GM21717 (cell line): Measurements from ENCODE around the gene ATP5PB.

Experiments used
- ATAC-seq: cut with Tn5 transposase; IDR thresholded peaks from one replicate; pipeline ENCODE4 v1.9.1; 2021; ENCODE audit warnings: mild to moderate bottlenecking, moderate library complexity; ENCODE audit not compliant: unreplicated experiment

Gene ATP5PB

DNA sequence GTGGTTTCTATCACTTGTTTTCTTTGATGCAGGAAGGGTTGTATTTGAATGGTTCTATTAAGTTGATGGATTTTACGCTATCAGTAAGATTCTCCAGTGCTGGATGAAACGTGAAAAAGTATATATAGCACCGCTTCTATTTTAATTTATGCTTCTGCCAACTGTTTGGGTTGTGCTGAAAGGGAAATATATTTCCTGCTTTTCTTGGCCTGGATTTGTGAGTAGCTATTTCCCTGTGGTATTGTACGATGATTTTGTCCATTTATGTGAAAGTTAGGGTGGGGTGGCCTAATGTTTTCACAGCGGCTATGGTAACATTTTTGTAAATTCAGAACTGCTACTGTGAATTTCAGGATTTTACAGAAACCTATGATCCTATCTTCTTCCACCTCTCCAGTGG lies 24.8 kb downstream of the ATP5PB start:
- ATAC-seq: no peak

DNA sequence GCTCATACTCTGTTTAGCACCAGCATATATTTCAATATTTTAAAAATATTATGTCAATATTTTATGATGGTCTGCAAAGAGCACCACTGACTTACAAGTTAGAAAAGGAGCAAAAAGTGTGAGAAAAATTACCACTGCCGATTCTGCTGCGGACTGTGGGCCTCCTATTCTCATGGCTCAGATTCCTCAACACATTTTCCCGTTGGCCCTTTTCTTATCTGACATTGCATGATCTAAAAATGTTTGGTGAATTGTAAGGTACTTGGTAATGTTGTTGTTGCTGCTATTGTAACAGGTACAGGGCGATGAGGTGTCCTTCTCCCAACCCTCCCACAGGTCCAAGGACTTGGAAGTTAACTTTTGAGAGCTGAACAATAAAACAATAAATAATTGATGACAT lies 25.3 kb downstream of the ATP5PB start:
- no peak for ATAC-seq

DNA sequence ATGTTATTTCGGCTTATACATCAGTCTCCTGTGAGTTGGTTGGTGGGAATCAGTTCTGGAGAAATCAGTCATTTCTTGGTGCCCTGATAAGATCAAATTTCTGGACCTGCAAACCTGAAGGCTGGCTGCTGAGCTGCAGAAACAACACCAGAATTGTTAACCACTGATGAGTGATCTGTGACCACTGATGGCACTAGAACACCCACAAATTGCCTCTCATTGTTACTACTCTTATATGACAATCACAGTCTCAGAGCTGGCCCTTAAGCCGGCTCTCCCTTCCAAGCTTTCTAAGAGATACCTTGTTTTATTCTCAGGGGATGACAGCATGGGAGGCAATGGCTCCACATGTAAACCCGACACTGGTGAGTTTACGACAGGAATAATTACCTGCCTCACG lies 26.4 kb downstream of the ATP5PB start:
- ATAC-seq: no peak

DNA sequence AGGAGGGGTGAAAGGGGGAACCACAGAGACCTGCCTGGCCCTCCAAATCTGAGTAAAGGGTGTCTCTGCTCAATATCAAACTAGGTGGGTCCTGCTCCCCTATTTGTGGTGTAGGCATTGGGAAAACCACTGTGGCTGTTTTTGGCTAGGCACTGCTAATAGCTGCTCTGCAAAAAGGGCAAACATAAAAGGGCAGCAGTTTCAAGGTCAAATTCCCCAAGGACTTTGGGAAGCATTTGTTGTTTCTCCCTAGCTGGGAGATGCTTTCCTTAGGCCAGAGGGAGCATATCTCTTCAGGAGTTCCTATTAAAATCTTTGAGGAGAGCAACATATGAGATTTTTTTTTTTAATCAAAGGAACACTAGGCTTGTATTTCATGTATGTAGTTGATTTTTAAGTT lies 26.9 kb downstream of the ATP5PB start:
- ATAC-seq: no peak

DNA sequence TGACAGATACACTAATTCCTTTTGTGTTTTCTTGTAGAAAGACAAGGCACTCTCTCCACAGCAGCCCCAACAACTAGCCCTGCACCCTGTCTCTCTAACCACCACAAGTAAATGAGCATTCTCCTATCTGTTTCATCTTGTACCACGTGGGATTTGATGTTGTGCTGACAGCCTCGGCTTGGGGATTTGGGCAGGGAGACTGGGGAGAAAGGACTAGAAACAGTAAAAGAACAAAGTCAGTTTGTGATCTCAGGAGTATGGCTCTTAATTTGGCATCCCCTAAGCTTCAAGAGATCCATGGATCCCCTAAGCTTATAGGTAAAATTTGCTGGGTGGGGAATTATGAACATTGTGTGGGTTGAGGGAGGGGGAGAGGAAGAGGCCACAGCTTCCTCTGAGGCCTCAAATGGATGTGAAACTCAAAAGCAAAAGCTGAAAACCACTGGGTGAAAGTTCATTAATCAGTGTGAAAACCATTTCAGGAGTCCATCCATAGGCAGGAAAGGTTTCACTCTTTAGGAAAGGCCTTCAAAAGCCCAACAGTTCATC lies 27.6 kb downstream of the ATP5PB start:
- peak; percentile 55 for ATAC-seq

DNA sequence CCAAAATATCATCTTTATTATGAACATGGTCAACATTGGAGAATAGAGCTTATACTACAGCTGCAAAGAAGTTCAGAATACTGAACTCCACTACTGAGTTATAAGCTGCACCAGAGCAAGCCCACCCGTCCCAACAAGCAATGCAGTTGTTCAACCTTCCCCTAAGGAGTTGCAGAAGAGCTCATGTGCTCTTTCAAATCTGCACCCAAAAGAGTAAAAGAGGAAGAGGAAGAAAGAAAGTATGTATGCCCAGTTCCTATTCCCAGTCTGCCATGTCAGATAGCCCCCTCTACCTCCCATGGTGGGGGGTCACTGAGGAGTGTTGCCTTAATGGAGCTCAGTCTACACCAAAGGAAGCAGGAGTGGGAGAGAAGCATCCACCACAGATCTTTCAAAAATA lies 31.4 kb downstream of the ATP5PB start:
- no peak for ATAC-seq

DNA sequence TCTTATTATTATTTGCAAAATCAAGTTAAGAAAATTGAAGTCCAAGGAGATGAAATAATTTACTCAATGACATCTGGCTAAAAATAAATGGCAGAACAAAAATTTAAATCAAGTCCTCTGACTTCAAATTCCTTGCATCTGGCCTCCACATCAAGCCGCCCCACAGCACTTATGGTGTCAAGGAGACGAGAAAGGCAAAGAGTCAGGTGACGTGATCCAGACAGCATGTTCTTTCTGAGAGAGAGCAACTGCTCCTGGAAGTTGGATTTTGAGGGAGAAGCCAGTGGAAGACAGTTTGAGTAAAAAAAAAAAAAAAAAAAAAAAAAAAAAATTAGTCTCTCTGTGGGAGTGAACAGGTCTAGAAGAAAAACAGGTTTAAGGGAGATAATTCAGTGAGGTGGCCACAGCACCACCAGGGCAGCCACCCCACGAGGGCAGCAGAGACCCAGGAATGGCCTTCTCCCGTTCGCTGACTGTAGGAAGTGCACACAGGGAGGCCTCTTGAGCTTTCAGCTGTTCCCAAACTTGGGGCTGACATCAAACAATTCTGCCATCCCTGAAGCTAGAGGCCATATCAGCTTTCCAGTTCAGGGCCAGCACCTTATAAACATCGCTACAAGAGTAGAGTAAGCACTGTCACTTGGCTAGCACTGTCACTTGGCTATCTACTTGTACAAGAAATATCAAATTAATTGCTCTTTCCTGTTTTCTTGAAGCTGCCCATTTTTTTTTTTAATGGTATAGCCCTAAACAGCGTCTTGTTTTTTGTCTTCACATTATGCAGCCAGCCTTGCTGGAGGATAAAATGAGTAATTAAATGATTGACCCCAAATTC lies 32.3 kb downstream of the ATP5PB start:
- no peak for ATAC-seq

DNA sequence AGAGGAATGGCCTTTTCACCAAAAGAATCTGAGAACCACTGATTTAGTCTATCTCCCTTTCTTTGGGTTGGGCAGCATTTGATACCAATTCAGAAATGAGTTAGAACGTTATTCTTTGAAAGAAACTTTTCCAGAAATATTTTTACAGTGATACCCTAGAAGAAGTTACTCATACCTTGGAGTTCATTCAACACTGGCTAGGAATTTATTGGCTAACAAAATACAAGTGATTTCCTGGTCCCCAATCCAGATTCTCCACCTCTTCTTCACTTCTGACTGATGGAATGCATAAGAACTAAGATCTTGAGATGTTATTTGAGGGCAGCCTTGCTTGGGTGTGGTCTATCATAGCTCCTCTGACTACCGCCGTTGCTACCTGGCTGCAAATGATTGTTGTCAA lies 33.9 kb downstream of the ATP5PB start:
- no peak for ATAC-seq

DNA sequence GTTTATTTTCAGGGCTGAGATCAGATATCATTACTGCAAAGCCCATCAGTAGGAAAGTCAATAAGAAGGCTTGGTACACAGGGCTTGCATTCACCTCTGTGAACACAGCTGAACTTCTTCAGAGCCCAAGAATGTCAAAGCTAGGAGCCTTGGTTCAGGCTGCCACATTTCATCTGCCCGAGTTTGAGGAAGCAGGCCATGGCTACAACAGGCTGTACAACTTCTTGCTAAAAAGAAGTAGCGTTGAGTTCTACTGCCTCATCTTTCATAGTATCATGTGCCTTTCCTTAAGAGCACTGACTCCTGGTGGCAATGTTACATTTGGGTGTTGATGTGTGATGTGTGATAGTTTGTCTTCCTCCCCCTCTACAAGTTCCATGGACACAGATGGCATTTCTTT lies 34.6 kb downstream of the ATP5PB start:
- ATAC-seq: no peak

DNA sequence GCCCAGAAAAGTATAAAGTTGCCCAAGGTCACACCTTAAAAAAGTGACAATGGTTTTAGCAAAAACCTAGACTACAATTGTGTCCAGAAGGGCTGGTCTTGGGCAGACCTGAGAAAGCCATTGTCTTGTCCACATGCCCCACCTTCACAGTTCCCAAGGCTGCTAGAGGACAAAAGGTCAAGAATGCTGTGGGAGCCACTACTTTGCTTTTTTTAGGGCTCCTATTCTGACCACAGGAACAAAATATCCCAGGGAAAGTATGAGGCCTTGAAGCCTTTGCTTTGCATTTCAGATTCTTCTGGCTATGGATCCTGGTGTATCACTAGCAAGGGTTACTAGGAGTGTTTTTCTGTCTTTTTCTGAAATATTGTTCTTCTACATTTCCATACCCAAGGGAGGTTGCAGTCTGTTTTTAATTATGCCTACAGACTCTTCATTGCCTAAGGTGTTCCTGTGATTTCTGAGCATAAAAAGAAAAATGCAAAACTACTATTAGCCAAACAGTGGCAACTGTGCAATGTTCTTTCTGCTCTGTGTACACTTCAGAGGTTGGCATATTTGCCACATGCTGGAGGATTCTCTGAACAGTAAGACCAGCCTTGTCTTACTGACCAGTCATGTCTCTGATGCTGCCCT lies 35.2 kb downstream of the ATP5PB start:
- no peak for ATAC-seq

DNA sequence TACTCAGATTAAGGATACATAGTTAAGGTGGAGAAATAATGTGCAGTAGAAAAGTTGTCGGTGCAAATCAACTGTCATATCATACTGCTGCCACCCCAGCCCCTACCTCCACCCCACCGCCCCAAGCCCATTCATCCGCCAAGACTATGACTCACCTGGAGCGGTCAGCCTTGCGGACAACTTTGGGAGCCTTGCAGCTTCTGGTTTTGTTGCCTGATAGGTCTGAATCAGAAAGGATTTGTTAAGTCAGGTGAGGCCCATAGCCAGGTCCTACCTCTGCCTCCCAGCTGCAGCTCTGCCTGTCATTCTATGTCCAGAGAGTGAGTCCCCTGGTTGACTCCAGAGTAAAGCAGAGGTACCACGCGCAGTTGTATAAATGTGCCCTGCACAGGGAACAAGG lies 37.2 kb downstream of the ATP5PB start:
- no peak for ATAC-seq

DNA sequence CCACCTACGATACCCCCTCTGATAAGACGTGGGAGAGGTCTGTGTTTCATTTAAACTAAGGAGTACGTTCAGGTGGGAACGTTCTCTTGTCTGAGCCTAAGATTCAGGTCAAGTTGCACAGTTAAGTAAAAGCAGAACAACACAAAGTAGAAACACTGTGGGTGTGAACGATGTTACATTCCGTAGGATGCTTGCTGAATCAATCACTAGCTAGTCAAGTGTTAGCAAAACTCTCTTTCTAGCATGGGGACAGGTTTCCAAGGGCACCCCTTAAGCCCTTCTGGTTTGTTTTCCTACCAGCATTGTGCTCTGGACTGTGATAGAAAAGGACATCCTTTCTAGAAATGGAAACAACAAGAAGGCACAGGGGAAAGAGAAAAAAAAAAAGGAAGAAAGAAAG lies 37.9 kb downstream of the ATP5PB start:
- no peak for ATAC-seq

DNA sequence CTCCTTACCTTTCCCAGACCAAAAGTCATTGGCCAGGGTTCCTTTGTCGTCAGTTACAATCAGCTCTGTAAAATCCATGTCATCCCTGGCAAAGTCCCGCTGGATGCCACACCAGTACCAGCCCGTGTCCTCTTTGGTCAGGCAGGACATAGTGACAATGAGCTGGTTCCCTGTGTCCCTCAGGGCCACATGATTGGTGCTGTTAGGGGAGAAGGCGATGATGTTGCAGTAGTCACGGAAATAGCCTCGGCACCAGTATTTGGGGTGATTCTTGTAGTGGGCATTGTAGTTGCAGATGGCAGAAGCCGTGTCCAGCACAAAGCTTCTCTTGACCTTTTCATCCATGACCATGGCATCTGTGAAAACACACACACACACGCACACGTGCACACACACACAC lies 39.4 kb downstream of the ATP5PB start:
- no peak for ATAC-seq

DNA sequence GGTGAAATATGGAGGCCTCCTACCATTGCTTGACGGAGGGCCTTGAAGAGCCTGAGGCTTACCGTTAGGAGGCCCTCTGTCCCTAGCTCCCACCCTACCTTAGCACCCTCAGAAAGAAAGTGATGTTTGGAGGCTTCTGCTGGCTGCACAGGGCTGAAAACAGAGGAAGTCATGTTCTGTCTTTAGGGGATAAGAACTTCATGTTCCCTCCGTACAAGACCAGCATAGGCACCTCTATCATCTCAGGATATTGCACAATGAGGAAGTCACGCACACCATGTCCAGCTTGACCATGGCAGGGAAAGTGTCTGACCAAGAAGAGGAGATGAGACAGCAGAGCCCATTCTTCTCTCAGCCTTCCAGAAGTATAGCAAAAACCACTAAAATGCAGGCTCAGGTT lies 40.3 kb downstream of the ATP5PB start:
- ATAC-seq: no peak

DNA sequence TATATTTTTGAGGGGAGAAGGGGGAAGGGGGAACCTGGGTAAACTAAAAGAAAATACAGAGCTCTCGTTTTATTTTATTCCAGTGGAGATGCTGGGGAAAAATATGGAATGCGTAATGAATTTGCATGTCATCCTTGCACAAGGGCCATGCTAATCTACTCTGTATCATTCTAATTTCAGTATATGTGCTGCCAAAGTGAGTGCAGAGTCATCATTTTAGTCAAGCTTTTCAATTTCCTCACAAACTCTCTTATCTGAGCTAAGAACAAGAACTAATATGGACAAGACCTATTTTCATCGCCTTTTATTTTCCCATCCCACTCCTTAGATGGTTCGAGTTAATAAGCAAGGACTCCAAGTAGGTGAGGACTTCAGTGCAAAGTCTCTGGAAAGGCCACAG lies 41.0 kb downstream of the ATP5PB start:
- ATAC-seq: no peak

DNA sequence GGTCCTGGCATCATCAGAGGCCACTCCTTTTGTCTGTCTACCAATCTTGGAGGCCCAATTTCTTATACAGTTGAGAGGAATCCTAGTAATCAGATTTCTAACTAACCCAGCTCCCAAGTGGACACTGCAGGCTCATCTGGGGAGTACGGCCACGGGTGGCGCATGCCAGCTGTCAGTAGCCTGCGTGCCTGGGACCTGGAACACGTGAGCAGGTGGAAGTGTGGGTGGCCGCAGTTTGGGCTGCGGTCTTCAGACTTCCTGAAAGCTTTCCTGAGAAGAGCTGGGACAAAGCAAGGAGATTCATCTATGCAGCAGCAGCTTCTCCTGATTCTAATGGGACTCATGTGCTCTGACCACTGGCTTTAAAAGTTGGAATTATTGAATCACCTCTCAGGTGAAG lies 41.8 kb downstream of the ATP5PB start:
- ATAC-seq: no peak

DNA sequence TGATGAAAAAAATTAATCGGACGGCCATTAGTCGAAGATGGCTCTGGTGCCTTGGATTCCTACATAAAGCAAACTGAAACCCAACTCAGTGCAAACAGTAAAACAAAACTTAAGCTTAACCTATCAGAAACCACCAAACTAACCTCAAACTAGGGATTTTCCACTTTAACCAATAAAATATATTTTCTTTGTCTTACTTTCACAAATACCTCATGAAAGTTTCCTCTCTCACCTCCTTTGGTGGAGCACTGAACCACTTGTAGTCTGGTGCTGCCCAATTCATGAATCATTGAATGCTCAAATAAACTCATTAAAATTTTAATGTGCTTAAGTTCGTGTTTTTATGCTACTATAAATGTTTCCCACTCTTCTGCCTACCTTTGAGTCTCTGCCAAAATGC lies 47.1 kb downstream of the ATP5PB start:
- ATAC-seq: no peak

DNA sequence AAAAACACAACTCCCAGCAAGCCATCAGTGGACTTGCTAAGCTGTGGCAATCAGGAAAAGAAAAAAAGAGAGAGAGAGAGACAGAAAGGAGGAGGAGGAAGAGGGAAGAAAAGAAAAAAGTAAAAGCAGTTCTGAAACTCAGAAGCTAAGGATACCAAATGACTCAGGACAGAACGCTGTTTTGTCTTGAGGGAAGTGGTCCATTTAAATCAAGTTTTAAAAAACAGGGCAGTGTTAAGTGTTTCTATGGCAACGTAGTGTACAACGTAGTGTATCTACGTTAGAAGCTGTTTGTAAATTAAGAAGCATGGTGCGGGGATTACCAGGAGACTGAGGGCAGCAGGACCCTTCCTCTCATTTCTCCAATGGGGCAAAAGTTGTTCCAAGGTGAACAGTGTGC lies 48.3 kb downstream of the ATP5PB start:
- ATAC-seq: no peak

DNA sequence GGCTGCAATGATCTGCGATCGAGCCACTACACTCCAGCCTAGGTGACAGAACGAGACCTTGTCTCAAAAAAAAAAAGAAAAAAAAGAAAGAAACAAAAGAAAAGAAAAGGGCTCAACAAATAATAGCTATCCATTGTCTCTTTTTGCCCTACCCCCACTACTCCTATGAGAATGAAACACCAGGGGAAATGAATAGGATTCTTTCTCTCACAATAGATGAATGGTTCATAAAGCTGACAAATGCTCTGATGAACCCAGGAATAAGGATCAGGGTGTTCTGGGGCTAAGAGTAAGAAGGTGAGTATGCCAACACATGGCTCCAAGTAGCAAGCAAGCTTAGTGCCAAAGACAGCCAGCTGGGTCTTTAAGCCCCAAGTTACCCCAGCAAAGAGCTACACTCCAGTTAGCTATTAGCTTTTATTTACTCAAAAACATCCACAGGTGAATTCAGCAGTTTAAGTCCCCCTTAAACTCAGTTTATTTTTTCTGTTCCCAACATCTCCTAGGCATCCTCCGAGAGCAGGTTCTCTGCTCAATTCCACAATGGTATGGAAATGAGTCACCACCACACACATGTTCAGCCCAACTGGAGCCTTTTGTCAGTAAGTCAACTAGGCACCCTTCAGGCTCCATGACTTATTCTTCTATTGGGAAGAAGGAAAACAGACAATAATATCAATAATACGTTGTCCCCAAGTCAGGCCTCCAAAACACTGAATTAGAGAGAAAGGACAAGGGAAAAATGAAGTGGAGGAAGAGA lies 49.9 kb downstream of the ATP5PB start:
- no peak for ATAC-seq

DNA sequence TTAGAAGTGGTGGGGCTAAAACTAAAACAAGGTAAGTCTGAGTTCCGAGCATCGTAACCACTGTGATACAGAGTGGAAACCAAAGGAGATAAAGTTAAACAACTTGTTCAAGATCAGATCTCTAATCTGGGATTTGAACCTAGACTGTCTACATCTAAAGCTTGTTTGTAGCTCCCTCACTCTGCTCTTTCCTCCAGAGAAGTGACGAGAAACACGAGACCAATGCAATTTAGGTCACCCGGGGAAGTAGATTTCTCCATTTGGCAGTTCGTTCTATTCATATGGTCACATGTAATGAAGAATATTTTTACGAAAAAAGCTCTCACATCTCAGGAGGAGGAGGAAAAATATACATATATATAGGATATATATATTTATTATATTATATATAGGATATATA lies 52.4 kb downstream of the ATP5PB start:
- ATAC-seq: no peak

DNA sequence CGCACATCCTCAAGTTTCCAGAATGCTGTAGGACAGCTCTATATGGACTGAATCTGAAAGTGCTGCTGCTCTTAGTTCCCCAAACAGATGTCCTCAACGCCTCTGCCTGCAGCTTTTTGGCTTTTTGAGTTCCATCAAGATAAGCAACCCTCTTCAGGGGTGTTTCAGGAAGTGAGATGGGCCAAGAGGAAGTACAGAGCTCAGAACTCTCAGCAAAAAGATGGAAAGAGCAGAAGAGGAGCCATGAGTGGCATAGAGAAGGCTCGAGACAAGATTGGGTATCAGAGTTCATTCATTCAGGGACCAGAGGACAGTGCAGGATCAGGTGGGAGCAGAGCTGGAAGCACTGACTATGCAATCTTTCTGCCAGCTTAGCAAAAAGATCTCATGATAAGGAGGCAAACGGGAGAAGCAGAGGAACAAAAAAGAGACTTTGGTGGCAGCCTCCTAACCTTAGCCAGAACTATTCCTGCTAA lies 54.4 kb downstream of the ATP5PB start, which contains the start of the genes ADORA3 and TMIGD3:
Gene ADORA3, minus strand, starts transcription at position 49 of the 476 bp plus-strand sequence. CDS start 279 bp downstream, outside the sequence.
Gene TMIGD3, minus strand, starts transcription at position 49 of the 476 bp plus-strand sequence. CDS start 279 bp downstream, outside the sequence.
- ATAC-seq: no peak
